GM21515 (cell line): ENCODE measurements around the gene VSIR.

Source experiments
- ATAC-seq: cut with Tn5 transposase; IDR thresholded peaks from one replicate; pipeline ENCODE4 v1.9.1; 2021; ENCODE audit not compliant: unreplicated experiment

Gene VSIR

GRCh38 chr10:71697938-71698709 is 75.2 kb downstream of the VSIR start:
- ATAC-seq, result no peak
